HG02588 (cell line): ENCODE results near the gene CCER1.

ENCODE experiments used
- ATAC-seq: cut with Tn5 transposase; IDR thresholded peaks from one replicate; pipeline ENCODE4 v1.9.1; 2021; ENCODE audit warnings: mild to moderate bottlenecking, moderate library complexity; ENCODE audit not compliant: unreplicated experiment

The CCER1 gene

DNA sequence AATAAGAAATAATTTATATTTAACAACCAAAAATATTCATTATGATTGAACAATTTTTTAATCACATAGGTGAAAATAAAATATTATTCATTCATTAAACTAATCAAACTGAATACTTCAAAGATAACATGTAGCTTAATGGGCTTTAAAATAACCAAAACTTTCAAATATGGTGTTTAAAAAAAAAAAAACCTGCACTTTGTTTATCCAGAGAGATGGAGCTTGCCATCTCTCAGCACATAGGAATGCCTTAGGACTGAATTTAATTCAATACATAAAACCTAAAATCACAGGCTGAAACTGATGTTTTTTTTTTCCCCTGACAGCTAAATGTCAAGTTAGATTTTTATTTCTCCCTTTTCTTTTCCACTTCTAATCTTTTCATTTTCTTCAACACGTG, 14.4 kb upstream of the CCER1 start:
- ATAC-seq: no peak

- no peak for ATAC-seq
Observed at GRCh38 chr12:90965204-90965603, 10.2 kb upstream of the CCER1 start.

GRCh38 chr12:90964616-90965015, 9.6 kb upstream of the CCER1 start:
- ATAC-seq: no peak

GRCh38 chr12:90963946-90964345, 9.0 kb upstream of the CCER1 start:
- ATAC-seq: no peak

DNA sequence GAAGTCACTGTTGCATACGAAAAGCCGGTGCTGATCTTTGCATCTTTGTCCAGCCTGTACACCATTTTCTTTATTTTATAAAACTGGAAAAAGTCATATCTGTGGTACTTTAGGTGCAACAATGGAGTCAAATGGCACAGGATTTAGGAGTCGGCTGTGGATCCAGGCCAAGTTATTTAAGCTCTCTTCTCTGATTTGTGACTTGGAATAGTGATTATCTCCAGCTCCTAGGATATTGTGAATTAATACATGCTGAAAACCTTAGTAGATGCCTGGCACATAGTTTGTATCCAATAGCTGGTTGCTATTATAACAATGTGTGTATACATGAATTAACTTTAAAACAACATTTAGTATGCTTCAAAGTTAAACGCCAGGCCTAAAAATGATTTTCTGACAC, 6.2 kb upstream of the CCER1 start:
- ATAC-seq: no peak

GRCh38 chr12:90959538-90960139, 4.7 kb upstream of the CCER1 start:
- ATAC-seq: peak; percentile 75

GRCh38 chr12:90959032-90959431, 4.1 kb upstream of the CCER1 start:
- ATAC-seq: no peak

GRCh38 chr12:90958347-90958746, 3.4 kb upstream of the CCER1 start:
- ATAC-seq: no peak

DNA sequence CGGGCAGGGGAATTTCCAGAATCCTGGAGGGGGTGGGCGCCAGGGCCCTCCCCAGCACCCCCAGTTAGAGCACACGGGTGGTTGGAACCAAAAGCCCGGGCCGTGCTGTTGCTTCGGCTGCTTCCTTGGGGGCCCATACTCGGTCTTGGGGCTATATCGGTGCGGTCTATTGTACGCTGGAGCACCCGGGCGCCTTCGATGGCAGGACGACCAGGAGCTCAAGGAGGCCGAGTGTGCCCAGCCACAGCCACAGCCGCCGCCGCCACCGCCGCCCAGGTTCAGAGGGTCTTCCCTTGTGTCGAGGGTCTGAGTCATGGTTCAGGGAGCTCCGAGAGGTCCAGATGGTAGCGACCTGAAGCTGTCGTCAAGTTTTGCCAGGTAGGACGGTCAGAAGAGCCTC, 548 bp downstream of the CCER1 start:
- ATAC-seq: no peak

DNA sequence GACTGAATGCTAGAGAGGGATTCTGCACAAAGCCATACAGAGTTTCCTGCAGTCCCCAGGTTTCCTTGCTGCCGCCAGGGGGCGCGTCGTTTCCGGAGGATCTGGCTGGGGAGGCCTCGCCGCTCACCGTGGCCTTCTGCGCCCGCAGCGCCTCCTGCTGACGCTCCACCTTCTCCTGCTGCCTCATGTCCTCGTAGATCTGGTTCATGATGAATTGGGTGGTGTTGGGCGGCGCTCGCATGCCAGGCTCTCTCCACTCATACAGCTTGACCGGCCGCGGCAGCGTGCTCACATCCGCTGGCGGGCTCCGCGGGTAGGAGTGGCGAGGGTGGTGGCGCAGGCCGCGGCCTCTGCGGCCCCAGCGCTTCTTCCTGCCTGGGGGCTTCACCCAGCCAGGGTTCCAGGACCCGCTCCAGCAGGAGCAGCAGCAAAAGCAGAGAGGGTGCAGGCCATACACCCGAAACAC, 987 bp downstream of the CCER1 start:
- no peak for ATAC-seq

DNA sequence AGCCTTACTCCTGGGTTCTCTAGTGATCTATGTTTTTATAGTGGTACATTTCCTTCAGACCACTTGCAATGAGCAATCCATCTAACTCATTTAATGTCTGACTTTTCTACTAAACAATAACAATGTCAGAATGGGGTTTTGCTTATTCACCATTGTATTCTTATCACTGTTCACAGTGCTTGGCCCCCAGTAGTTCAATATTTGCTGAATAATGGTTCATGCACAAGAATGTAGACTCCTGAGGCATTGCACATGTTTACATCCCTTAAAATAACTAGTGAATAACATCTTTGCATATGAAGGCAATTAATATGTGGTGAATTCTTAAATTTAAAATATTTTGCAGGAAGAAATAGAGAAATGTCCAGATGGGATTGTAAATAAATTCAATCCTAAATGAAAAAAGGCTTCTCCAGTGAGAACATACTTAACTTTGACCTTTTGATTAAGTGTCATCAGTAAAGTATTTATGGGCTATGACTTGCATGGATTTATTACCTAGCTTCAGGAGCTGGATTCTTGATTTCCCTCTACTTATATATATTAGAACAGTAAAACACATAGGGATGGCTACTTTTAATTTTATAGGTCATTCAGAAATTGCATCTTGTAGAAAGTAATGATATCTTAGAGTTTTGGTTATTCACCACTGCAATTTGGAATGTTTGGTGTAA, 3.4 kb downstream of the CCER1 start:
- no peak for ATAC-seq

DNA sequence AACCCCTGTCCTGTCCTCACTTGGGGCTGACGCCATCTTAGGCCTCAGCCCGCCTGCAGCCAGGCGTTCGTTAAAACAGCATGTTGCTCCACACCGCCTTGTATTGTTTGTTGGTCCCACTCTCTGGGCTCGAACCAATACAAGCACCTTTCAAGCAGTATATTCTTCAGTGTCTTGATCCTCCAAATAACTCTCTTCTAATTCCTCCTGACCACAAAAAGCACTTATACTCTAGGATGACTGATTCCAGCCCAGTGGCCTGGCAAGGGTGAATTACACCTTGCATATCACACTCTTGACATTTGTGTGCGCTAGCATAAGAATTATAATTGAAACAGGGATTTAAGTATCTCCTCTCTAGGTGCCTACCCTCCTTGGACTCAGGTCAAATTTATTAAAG, 7.1 kb downstream of the CCER1 start:
- no peak for ATAC-seq

DNA sequence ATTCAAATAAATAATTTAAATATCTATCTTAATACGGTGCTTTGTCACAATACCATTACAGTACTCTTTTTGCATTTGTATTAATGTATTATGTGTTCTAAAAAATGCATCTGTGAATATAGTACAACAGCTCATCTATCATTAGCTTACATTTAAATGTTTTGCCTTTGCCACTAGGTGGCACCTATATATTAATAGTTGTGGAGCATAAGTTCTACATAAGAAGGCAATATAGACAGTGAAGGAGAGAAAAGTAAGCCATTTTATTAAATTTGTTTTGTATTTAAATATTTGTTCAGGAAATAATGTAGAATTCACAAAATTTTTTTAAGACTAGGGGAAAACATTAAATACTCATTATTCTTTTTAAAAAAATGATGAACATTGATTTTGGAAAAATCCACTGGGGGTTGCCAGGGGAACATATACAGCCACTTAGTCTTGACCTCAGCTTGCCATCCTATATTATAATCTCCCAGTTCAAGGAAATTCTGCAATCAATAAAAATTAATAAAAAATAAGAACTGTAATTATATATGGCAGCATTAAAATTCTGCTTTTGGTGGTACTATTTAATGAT, 9.8 kb downstream of the CCER1 start:
- peak; percentile 79 for ATAC-seq

DNA sequence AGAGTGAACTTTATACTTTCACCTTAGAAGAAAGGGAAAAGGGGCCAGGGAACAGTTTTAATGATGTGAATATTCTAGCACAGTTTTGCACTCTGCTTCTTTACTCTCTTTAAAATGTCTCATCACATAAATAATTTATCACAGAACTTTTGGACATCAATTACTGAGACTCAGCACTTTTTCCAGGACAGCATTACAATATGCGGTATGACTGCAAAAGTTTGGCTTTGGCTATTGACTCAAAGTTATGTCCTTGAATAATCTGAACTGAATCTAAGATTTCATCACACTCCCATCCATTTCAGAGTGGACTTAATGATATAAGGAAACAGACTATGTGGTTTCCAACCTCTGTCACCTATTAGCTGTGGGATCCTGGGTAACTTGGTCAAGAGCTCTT, 11.7 kb downstream of the CCER1 start:
- ATAC-seq: no peak

DNA sequence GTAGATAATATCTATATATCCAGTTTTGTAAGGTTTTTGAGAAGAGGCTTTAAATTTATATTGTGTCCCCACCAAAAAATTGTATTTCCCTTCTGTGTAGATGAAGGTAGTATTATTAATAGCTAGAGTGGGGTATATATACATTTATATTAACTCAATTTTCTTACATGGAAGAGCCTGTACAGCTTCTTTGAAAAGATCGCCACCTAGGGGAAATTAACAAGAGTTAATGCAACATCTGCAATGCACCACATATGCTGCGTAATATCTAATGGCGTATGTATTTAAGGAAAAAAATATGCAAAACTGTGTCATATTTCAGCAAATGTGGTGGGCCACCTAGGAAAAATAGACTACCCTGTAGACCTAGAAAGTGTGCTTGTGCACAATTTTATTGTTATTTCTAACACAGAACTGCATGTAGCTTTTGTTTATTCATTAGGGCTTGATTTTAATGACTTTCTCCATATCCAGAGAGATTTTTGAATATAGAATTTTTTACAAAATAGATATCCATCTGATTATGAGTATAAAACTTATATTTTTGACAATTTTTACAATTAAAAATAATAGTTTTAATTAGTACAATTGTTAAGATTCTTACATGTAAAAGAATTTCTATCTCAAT, 14.0 kb downstream of the CCER1 start:
- peak; percentile 44 for ATAC-seq

GRCh38 chr12:90939382-90939781, 15.6 kb downstream of the CCER1 start:
- no peak for ATAC-seq

GRCh38 chr12:90938451-90938850, 16.5 kb downstream of the CCER1 start:
- no peak for ATAC-seq

DNA sequence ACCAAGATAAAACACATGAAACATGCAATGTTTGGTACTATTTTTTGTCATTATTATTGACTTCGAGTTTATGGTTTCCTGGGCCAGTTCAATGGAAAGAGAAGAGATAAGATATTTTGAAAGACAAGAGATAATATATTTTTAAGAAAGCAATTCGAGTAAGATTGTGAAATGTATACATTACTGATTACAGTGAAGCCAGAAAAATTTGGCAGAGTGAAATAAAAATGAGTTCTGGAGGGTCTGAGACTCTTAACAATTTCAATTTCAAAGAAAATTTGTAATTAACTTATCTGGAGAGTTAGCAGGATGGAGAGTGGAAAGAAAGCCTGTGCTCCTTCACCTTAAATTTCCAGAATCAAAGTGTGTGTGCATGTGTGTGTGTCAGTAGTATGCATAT, 17.3 kb downstream of the CCER1 start:
- ATAC-seq: no peak

DNA sequence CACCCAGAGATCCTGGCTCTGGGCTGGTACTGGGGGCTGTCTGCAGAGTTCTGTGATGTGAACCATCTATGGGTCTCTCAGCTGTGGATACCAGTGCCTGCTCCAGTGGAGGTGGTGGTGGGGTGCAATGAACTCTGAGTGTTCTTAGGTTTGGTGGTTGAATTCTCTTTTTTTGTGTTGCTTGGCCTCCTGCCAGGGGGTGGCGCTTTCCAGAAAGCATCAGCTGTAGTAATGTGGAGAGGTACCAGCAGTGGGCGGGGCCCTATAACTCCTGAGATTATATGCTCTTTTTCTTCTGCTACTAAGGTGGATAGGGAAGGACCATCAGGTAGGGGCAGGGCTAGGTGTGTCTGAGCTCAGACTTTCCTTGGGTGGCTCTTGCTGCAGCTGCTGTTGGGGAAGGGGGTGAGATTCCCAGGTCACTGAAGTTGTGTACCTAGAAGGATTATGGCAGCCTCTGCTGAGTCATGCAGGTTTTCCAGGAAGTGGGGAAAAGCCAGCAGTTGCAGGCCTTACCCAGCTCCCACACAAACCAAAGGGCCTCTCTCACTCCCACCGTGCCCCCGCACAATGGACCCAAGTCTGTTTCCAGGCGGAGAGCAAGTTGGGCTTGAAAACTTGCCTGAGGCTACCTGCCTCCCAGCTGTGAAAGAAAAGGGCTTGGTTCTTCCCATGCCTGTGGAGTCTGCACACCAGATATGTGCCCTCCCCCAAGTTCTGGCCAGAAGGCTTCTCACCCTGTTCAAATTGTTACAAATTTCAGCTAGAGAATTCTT, 18.6 kb downstream of the CCER1 start:
- ATAC-seq: no peak

GRCh38 chr12:90925562-90925961, 29.4 kb downstream of the CCER1 start:
- ATAC-seq: no peak

GRCh38 chr12:90924406-90924805, 30.6 kb downstream of the CCER1 start:
- ATAC-seq: no peak
